HL-60 (cell line): ENCODE measurements around the gene MLYCD.

Experiments
- DNase-seq, 2 experiments: peaks; one replicate each; pipeline ENCODE4 v3.0.0-alpha.2; 2010 to 2020; ENCODE audit warnings: low read depth in 1 of 2, low spot score in 1 of 2
- H3K27ac ChIP-seq: fragments of 250-450 bp; sonication (Bioruptor Pico); replicated peaks from 2 replicates; pipeline ENCODE4 v1.5.1; 2020; ENCODE audit warnings: mild to moderate bottlenecking, moderate library complexity
- H3K27me3 ChIP-seq: fragments of 250-450 bp; sonication (Bioruptor Pico); 2 replicates; pipeline ENCODE4 v1.5.1; 2021; ENCODE audit warnings: mild to moderate bottlenecking, moderate library complexity; ENCODE audit not compliant: insufficient read depth, poor library complexity, severe bottlenecking
- H3K4me3 ChIP-seq: replicated peaks from 2 replicates; pipeline ENCODE4 v1.5.1; 2011; ENCODE audit warnings: mild to moderate bottlenecking, control low read depth, low read length; ENCODE audit not compliant: insufficient read depth
- GABPA ChIP-seq: IDR thresholded peaks from 2 replicates; pipeline ENCODE4 v1.6.1; 2012; ENCODE audit warnings: low read depth
- POLR2AphosphoS5 ChIP-seq: IDR thresholded peaks from 2 replicates; pipeline ENCODE4 v1.6.1; 2012; ENCODE audit warnings: low read depth
- SPI1 ChIP-seq: IDR thresholded peaks from 2 replicates; pipeline ENCODE4 v1.6.1; 2012; ENCODE audit warnings: low read depth, mild to moderate bottlenecking, borderline replicate concordance
- TF ChIP-seq, protein P1 (sequence below): IDR thresholded peaks from 2 replicates; pipeline ENCODE4 v1.6.1; 2012; ENCODE audit warnings: low read depth; ENCODE audit not compliant: insufficient replicate concordance
- TF ChIP-seq, protein P2 (sequence below): IDR thresholded peaks from one replicate; pipeline ENCODE4 v1.5.1; 2011; ENCODE audit warnings: low read length, control low read depth, inconsistent platforms; ENCODE audit not compliant: insufficient read depth

Gene MLYCD

DNA sequence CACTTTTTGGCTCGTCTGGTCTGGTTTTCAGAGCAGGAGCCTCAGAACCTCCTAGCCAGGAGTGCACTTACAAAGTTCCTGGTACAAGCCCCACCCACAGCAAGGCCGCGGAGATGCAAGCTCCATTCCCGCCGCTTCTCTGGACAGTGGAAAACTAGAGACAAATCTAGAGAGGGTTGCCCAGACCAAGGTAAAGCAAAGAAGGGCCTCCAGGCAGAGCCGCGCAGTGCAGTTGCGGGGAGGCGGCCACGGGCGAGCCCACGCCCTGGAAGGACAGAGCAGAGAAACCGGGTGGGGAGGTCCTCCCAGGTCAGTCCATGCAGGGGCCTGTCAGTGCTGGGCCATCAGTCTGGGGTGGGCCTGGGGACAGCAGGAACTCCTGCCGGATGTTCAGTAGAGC, 43.2 kb downstream of the MLYCD start:
- Histone ChIP-seq H3K27ac (no peak overlapping the region), H3K27me3 (no peaks in the 10 kb centered on the region), H3K4me3 (no peak overlapping the region)
- no peak for DNase-seq
- TF ChIP-seq, protein P1, sequence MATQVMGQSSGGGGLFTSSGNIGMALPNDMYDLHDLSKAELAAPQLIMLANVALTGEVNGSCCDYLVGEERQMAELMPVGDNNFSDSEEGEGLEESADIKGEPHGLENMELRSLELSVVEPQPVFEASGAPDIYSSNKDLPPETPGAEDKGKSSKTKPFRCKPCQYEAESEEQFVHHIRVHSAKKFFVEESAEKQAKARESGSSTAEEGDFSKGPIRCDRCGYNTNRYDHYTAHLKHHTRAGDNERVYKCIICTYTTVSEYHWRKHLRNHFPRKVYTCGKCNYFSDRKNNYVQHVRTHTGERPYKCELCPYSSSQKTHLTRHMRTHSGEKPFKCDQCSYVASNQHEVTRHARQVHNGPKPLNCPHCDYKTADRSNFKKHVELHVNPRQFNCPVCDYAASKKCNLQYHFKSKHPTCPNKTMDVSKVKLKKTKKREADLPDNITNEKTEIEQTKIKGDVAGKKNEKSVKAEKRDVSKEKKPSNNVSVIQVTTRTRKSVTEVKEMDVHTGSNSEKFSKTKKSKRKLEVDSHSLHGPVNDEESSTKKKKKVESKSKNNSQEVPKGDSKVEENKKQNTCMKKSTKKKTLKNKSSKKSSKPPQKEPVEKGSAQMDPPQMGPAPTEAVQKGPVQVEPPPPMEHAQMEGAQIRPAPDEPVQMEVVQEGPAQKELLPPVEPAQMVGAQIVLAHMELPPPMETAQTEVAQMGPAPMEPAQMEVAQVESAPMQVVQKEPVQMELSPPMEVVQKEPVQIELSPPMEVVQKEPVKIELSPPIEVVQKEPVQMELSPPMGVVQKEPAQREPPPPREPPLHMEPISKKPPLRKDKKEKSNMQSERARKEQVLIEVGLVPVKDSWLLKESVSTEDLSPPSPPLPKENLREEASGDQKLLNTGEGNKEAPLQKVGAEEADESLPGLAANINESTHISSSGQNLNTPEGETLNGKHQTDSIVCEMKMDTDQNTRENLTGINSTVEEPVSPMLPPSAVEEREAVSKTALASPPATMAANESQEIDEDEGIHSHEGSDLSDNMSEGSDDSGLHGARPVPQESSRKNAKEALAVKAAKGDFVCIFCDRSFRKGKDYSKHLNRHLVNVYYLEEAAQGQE, result no peak
- TF ChIP-seq SPI1 (no peak), POLR2AphosphoS5 (no peak), GABPA (no peak)
- TF ChIP-seq, protein P2, sequence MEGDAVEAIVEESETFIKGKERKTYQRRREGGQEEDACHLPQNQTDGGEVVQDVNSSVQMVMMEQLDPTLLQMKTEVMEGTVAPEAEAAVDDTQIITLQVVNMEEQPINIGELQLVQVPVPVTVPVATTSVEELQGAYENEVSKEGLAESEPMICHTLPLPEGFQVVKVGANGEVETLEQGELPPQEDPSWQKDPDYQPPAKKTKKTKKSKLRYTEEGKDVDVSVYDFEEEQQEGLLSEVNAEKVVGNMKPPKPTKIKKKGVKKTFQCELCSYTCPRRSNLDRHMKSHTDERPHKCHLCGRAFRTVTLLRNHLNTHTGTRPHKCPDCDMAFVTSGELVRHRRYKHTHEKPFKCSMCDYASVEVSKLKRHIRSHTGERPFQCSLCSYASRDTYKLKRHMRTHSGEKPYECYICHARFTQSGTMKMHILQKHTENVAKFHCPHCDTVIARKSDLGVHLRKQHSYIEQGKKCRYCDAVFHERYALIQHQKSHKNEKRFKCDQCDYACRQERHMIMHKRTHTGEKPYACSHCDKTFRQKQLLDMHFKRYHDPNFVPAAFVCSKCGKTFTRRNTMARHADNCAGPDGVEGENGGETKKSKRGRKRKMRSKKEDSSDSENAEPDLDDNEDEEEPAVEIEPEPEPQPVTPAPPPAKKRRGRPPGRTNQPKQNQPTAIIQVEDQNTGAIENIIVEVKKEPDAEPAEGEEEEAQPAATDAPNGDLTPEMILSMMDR, result no peak

DNA sequence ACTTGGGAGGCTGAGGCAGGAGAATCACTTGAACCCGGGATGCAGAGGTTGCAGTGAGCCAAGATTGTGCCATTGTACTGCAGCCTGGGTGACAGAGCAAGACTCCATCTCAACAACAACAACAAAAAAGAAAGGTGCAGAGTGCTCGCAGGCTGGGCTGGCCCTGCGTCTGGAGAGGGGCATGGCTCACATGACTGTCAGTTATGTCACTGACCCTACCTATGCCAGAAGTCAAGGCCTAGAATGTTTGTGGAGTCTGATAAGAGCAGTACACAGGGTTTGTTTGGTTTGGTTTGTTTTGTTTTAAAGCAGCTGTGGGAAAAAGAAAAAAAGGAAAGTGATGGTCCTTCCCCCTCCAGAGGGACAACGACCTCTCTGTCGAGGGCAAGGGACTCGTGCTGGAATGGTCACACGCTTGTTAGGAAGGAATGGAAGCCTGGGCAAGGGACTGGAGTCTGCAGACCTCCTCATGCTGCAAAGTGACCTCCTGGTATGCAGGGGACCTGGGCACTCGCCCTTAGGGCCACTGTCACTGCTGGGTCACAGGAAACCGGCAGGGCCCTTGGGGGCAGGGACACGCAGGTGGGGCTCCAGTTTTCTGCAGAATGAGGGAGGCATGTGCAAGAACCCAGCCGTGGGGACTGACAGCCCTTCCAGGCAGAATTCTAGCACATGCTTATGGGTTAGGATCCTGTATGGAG, 44.0 kb downstream of the MLYCD start:
- TF ChIP-seq SPI1, result no peak
- TF ChIP-seq, protein P1, result no peak
- TF ChIP-seq GABPA, result no peak
- TF ChIP-seq POLR2AphosphoS5, result no peak
- TF ChIP-seq, protein P2, result no peak
- H3K27ac ChIP-seq, result no peak overlapping the region
- no peaks in the 10 kb centered on the region for H3K27me3 ChIP-seq
- H3K4me3 ChIP-seq, result no peak overlapping the region
- no peak for DNase-seq

DNA sequence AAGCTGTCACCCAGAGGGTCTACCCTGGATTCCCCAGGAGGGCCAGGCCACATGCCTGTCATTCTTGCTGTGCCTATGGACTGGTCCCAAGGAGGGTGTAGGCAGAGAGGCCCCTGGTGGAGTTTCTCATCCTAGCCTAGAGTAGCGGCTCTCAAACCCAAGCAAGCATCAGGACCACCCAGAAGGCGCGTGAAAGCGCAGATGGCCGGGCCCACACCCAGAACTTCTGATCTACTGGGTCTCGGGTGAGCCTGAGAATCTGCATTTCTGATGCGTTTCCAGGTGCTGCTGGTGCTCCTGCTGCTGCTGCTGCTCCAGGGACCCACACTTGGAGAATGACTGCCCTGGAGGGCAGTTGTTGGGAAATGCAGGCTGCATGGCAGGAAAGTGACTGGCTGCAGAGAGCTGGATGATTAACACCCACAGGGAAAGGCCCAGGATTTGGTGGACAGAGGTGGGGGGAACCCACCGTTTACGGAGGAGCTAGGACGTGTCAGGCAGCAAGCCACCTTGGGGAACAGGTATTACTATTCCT, 44.7 kb downstream of the MLYCD start:
- Histone ChIP-seq H3K4me3 (no peak overlapping the region), H3K27ac (no peak overlapping the region), H3K27me3 (no peaks in the 10 kb centered on the region)
- no peak for DNase-seq
- TF ChIP-seq SPI1, result no peak
- TF ChIP-seq, protein P1, result no peak
- TF ChIP-seq, protein P2, result no peak
- TF ChIP-seq POLR2AphosphoS5, result no peak
- TF ChIP-seq GABPA, result no peak
